Activated effector memory CD4-positive, alpha-beta T cell treated with anti-CD3 and anti-CD28 coated beads, Interleukin-2, amount 50 U/mL, for 16 hours (primary cell): Measurements from ENCODE around the gene GPR179.
"Not testable (repeated sequence)": the region's sequence is repeated elsewhere in the genome, so short reads cannot be mapped to it uniquely, and the experiment has no call there.

Experiments used
- DNase-seq: peaks from one replicate; pipeline ENCODE4 v3.0.0-alpha.2; 2020

Gene GPR179

GRCh38 chr17:38322156-38322779 lies 21.5 kb downstream of the GPR179 start:
- DNase-seq, result peak; percentile 90

DNA sequence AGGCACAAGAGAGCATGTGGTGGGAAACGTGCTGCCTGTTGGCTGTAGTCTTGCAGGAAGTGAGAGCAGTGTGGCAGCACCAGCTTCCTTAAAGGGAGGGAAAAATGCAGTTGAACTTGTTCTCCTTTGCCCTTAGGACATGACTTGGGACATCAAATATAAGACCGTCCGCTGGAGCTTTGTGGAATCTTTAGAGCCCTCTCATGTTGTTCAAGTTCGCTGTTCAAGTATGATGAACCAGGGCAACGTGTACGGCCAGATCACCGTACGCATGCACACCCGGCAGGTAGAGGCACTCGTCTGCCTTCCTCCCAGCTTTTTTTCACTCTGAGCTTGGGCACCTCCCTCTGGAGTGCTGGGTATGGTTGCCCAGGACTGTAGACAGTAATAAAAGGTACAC lies 23.3 kb downstream of the GPR179 start:
- peak; percentile 22 for DNase-seq

DNA sequence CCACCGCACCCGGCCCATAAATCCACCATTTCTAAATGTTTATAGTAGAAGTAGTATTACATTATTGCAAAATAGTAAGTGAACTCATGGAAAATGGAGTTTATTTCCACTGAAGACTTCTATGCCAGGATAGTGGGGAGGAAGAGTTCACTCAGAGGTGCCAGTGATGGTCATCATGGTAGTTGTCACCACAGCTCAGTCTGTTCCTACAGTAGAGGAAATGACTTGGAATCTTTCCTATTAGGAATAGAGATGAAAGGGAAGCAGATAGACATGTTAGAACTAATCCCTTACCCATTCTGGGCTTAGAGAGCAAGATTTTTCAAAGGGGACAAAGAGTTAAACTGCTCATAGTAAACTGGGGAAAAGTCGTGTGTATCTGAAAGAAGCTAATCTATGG lies 26.7 kb downstream of the GPR179 start:
- no peak for DNase-seq

DNA sequence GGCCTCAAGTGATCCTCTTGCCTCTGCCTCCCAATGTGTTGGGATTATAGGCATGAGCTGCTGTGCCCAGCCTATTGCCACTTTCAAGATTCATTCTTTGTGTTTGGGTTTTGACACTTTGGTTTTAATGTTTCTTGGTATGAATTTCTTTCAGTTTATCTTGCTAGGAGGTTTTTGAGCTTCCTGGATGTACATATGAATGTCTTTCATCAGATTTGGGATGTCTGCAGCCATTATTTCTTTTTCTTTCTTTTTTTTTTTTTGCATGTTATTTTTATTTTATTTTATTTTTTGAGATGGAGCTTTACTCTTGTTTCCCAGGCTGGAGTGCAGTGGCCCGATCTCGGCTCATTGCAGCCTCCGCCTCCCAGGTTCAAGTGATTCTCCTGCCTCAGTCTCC lies 28.3 kb downstream of the GPR179 start:
- no peak for DNase-seq

- DNase-seq, result peak; percentile 99
These were observed 46.8 kb downstream of the GPR179 start, which contains the start of gene MRPL45 for GRCh38 chr17:38296834-38297517. MRPL45 (plus strand) TSS chr17:38297168; CDS start chr17:38297184, 16 bp downstream.

DNA sequence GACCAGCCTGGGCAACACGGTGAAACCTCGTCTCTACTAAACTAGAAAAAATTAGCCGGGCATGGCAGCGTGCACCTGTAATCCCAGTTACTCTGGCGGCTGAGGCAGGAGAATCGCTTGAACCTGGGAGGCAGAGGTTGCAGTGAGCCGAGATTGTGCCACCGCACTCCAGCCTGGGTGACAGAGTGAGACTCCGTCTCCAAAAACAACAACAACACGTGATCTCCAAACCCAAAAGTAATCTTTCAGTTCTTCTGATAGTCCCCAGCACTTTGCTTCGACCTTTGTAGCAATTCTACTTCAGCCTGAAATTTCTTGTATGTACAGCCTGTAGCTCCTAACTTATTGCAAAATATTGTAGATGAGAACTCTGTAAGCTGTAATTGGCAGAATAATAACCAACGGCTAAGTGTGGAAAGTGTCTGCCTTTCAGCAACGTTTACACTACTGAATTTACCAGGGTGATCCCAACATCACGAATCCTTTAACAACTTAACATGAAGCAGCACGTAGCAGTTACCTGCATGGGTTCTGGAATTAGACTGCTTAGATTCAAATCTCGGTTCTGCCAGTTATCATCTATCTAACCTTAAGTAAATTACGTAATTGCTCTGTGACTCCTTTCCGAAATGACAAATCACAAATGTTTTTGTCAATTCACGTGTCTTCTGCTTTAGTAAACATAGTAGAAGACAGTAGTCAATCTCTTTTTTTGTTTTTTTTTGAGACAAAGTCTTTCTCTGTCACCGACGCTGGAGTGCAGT lies 48.0 kb downstream of the GPR179 start:
- not testable (repeated sequence) for DNase-seq

GRCh38 chr17:38289760-38290159 lies 54.0 kb downstream of the GPR179 start:
- DNase-seq, result not testable (repeated sequence)

GRCh38 chr17:38288217-38288827 lies 55.4 kb downstream of the GPR179 start:
- not testable (repeated sequence) for DNase-seq

- peak; percentile 62 for DNase-seq
These were observed 57.2 kb downstream of the GPR179 start for GRCh38 chr17:38286501-38287091.

- DNase-seq, result not testable (repeated sequence)
These were observed 57.8 kb downstream of the GPR179 start for GRCh38 chr17:38285994-38286393.
